ENCODE results near the gene CCNY. TPM values are rescaled to one million over a fixed set of nuclear protein-coding genes. Genes with fewer than 3 reads are reported as not detected.
A peak's percentile ranks its signal among the peaks of the same experiment; 100 is the strongest.

CCNY gene
- total RNA-seq, 1 experiment from 2014 or later = 122 TPM

- Histone ChIP-seq H3K4me1 (no peaks in the 10 kb centered on the region), H3K9me3 (no peaks in the 10 kb centered on the region; the same call in 1 of the 2 replicates), H3K27me3 (replicated peaks; ENCODE audit: control insufficient read depth, insufficient read depth, low read length) (no peaks in the 10 kb centered on the region), H3K36me3 (ENCODE audit: control insufficient read depth, insufficient read depth, low read length) (peaks cover 2% of the 10 kb centered on the region; the same call in 1 of the 2 replicates), H3K4me3 (ENCODE audit: low read depth, low read length) (no peak overlapping the region)
- CTCF ChIA-PET = interaction anchor here (1.0 kb wide), 1 partner anchor 9 kb away, joined by 3 read pairs; no protein-coding TSS in a partner anchor
- no TSS peak for BruUV-seq (replicated peaks)
- DNase-seq = peak in 1 of 2 experiments; percentile 52
- Mint-ChIP-seq H3K27me3 (ENCODE audit: insufficient read depth, unreplicated experiment) (no peaks in the 10 kb centered on the region), H3K4me3 (ENCODE audit: unreplicated experiment) (no peak overlapping the region), H3K4me1 (ENCODE audit: low read depth, unreplicated experiment) (peaks cover 6% of the 10 kb centered on the region), H3K9me3 (ENCODE audit: unreplicated experiment) (no peaks in the 10 kb centered on the region), H3K36me3 (ENCODE audit: insufficient read depth, unreplicated experiment) (peaks cover 12% of the 10 kb centered on the region), H3K27ac (ENCODE audit: unreplicated experiment) (no peak overlapping the region)
- intact Hi-C loops (cut with micrococcal nuclease; ENCODE audit: unreplicated experiment) = no loop called here
- TF ChIP-seq CTCF (IDR thresholded peaks at IDR 0.05; ENCODE audit: insufficient read depth in 1 of 2, low read depth in 1 of 2, low read length in 1 of 2, severe bottlenecking in 1 of 2, unreplicated experiment in 1 of 2) = peak; percentile 41 to 45
- POLR2A ChIA-PET = no interaction called here
Observed at GRCh38 chr10:35480142-35480541, 143.8 kb downstream of the CCNY start.

GRCh38 chr10:35481413-35481812 is 145.1 kb downstream of the CCNY start:
- DNase-seq = no peak
- Histone ChIP-seq H3K36me3 (ENCODE audit: control insufficient read depth, insufficient read depth, low read length) (peaks cover 3% of the 10 kb centered on the region), H3K27me3 (replicated peaks; ENCODE audit: control insufficient read depth, insufficient read depth, low read length) (no peaks in the 10 kb centered on the region), H3K4me3 (ENCODE audit: low read depth, low read length) (no peak overlapping the region), H3K9me3 (no peaks in the 10 kb centered on the region), H3K4me1 (no peaks in the 10 kb centered on the region)
- Mint-ChIP-seq H3K4me3 (ENCODE audit: unreplicated experiment) (no peak overlapping the region), H3K27me3 (ENCODE audit: insufficient read depth, unreplicated experiment) (no peaks in the 10 kb centered on the region), H3K36me3 (ENCODE audit: insufficient read depth, unreplicated experiment) (peaks cover 21% of the 10 kb centered on the region), H3K9me3 (ENCODE audit: unreplicated experiment) (no peaks in the 10 kb centered on the region), H3K4me1 (ENCODE audit: low read depth, unreplicated experiment) (peaks cover 14% of the 10 kb centered on the region), H3K27ac (ENCODE audit: unreplicated experiment) (no peak overlapping the region)
- intact Hi-C loops (cut with micrococcal nuclease; ENCODE audit: unreplicated experiment) = no loop called here
- no peak for TF ChIP-seq CTCF (IDR thresholded peaks at IDR 0.05; ENCODE audit: insufficient read depth in 1 of 2, low read depth in 1 of 2, low read length in 1 of 2, severe bottlenecking in 1 of 2, unreplicated experiment in 1 of 2)
- ChIA-PET POLR2A (no interaction called here), CTCF (no interaction called here)
- no TSS peak for BruUV-seq (replicated peaks)

GRCh38 chr10:35486297-35486990 is 150.1 kb downstream of the CCNY start:
- Histone ChIP-seq H3K4me3 (ENCODE audit: low read depth, low read length) (no peak overlapping the region), H3K27me3 (replicated peaks; ENCODE audit: control insufficient read depth, insufficient read depth, low read length) (no peaks in the 10 kb centered on the region), H3K9me3 (no peaks in the 10 kb centered on the region), H3K36me3 (ENCODE audit: control insufficient read depth, insufficient read depth, low read length) (peaks cover 3% of the 10 kb centered on the region), H3K4me1 (no peaks in the 10 kb centered on the region)
- Mint-ChIP-seq H3K4me3 (ENCODE audit: unreplicated experiment) (no peak overlapping the region), H3K27me3 (ENCODE audit: insufficient read depth, unreplicated experiment) (no peaks in the 10 kb centered on the region), H3K27ac (ENCODE audit: unreplicated experiment) (no peak overlapping the region), H3K4me1 (ENCODE audit: low read depth, unreplicated experiment) (peaks cover 18% of the 10 kb centered on the region), H3K36me3 (ENCODE audit: insufficient read depth, unreplicated experiment) (peaks cover 32% of the 10 kb centered on the region), H3K9me3 (ENCODE audit: unreplicated experiment) (no peaks in the 10 kb centered on the region)
- TF ChIP-seq CTCF (IDR thresholded peaks at IDR 0.05; ENCODE audit: insufficient read depth in 1 of 2, low read depth in 1 of 2, low read length in 1 of 2, severe bottlenecking in 1 of 2, unreplicated experiment in 1 of 2) = no peak
- intact Hi-C loops (cut with micrococcal nuclease; ENCODE audit: unreplicated experiment) = no loop called here
- no peak for DNase-seq
- no TSS peak for BruUV-seq (replicated peaks)
- POLR2A ChIA-PET = no interaction called here
- CTCF ChIA-PET = no interaction called here

Data from Caco-2 (cell line).